ENCODE data around the gene LAMC3. TPM values are rescaled to one million over a fixed set of nuclear protein-coding genes. Genes with fewer than 3 reads are reported as not detected.
"Not testable (repeated sequence)": the region's sequence is repeated elsewhere in the genome, so short reads cannot be mapped to it uniquely, and the experiment has no call there.

LAMC3 gene
- total RNA-seq, 2 donors from 2014 or later, result 0.55 to 156 TPM

- TF ChIP-seq POLR2A (IDR thresholded peaks at IDR 0.05), result no peak
- no peak for TF ChIP-seq POLR2AphosphoS5 (IDR thresholded peaks at IDR 0.05)
- TF ChIP-seq, protein P1, sequence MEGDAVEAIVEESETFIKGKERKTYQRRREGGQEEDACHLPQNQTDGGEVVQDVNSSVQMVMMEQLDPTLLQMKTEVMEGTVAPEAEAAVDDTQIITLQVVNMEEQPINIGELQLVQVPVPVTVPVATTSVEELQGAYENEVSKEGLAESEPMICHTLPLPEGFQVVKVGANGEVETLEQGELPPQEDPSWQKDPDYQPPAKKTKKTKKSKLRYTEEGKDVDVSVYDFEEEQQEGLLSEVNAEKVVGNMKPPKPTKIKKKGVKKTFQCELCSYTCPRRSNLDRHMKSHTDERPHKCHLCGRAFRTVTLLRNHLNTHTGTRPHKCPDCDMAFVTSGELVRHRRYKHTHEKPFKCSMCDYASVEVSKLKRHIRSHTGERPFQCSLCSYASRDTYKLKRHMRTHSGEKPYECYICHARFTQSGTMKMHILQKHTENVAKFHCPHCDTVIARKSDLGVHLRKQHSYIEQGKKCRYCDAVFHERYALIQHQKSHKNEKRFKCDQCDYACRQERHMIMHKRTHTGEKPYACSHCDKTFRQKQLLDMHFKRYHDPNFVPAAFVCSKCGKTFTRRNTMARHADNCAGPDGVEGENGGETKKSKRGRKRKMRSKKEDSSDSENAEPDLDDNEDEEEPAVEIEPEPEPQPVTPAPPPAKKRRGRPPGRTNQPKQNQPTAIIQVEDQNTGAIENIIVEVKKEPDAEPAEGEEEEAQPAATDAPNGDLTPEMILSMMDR (IDR thresholded peaks at IDR 0.05), result no peak
- intact Hi-C loops (cut with DNase I), result no loop called here
- H3K36me3 ChIP-seq, result no peaks in the 10 kb centered on the region
- no peaks in the 10 kb centered on the region for H3K4me1 ChIP-seq (replicated peaks)
- H3K27me3 ChIP-seq (replicated peaks; ENCODE audit: insufficient read depth), result no peaks in the 10 kb centered on the region
- no peak overlapping the region for H3K27ac ChIP-seq
- 84% methylated on average over 7 of the region's 8 CpGs for WGBS
- DNase-seq (ENCODE audit: low spot score), result no peak
- H3K9me3 ChIP-seq, result no peaks in the 10 kb centered on the region
- no peak overlapping the region for H3K4me3 ChIP-seq
Observed at GRCh38 chr9:131097948-131098278, 88.9 kb downstream of the LAMC3 start.

GRCh38 chr9:131098391-131099101, 89.6 kb downstream of the LAMC3 start:
- intact Hi-C loops (cut with DNase I), result no loop called here
- TF ChIP-seq, protein P1 (IDR thresholded peaks at IDR 0.05), result no peak
- TF ChIP-seq POLR2AphosphoS5 (IDR thresholded peaks at IDR 0.05), result no peak
- TF ChIP-seq POLR2A (IDR thresholded peaks at IDR 0.05), result no peak
- Histone ChIP-seq H3K4me3 (no peak overlapping the region), H3K27me3 (replicated peaks; ENCODE audit: insufficient read depth) (no peaks in the 10 kb centered on the region), H3K9me3 (no peaks in the 10 kb centered on the region), H3K36me3 (no peaks in the 10 kb centered on the region), H3K27ac (no peak overlapping the region), H3K4me1 (replicated peaks) (no peaks in the 10 kb centered on the region)
- 82% methylated on average over 13 of the region's 13 CpGs for WGBS
- no peak for DNase-seq (ENCODE audit: low spot score)

DNA sequence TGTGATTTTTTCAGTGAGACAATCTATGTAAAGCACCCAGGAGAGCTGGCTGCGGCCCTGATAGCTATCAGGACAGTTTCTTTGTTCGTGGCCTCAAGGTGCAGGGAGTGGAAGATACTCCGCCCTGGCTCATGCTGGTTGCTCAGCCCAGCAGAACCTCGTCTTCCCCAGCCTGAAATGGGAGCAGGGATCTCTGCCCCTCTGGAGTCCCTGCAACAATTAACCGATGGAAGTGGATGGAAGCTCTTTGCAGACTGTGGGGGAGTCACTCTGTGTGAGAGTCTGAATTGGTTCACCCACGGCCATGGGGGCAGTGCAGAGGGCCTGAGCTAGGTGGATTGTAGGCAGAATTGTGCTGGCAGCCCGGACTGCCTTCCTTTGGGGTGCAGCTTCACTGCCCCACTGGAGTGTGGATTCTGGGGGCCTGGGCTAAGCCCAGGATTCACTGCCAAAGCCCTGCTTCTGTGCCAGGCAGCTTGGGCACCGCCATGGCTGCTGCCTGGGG, 90.2 kb downstream of the LAMC3 start:
- no peak for DNase-seq (ENCODE audit: low spot score)
- no peak for TF ChIP-seq POLR2AphosphoS5 (IDR thresholded peaks at IDR 0.05)
- TF ChIP-seq, protein P1 (IDR thresholded peaks at IDR 0.05), result no peak
- TF ChIP-seq POLR2A (IDR thresholded peaks at IDR 0.05), result no peak
- intact Hi-C loops (cut with DNase I), result no loop called here
- Histone ChIP-seq H3K4me1 (replicated peaks) (no peaks in the 10 kb centered on the region), H3K4me3 (no peak overlapping the region), H3K27ac (no peak overlapping the region), H3K36me3 (no peaks in the 10 kb centered on the region), H3K27me3 (replicated peaks; ENCODE audit: insufficient read depth) (no peaks in the 10 kb centered on the region), H3K9me3 (no peaks in the 10 kb centered on the region)
- 86% methylated on average over 8 of the region's 8 CpGs for WGBS

DNA sequence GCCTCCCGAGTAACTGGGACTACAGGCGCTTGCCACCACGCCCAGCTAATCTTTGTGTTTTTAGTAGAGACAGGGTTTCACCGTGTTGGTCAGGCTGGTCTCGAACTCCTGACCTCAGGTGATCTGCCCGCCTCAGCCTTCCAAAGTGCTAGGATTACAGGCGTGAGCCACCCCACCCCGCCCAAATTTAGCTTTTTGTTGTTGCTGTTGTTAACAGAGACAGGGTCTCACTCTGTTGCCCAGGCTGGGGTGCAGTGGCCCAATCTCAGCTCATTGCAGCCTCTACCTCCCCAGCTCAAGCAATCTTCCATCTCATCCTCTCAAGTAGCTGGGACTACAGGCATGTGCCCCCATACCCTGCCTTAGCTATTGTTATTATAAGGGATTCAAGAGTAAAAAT, 90.9 kb downstream of the LAMC3 start:
- H3K4me1 ChIP-seq (replicated peaks), result not testable (repeated sequence)

DNA sequence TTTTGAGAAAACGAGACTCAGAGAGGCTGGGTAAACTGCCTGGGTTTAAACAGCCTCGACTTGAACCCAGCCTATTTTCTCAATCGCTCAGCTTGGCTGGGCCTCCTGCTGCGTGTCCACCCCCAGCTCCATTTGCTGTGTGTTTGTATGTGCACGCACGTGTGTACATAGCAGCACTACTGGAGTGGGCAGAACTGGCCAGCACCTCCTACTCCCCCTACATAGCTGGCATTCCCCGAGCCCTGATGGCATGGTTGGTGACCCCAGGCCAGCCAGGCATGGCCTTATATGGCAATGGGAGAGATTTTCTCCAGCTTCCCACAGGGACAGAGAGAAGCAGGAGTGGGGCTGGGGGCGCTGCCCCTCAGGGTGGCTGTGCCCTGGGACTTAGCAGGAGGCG, 91.5 kb downstream of the LAMC3 start:
- no peak for TF ChIP-seq POLR2A (IDR thresholded peaks at IDR 0.05)
- TF ChIP-seq, protein P1 (IDR thresholded peaks at IDR 0.05), result no peak
- no peak for TF ChIP-seq POLR2AphosphoS5 (IDR thresholded peaks at IDR 0.05)
- no peak overlapping the region for H3K4me3 ChIP-seq
- H3K9me3 ChIP-seq, result no peaks in the 10 kb centered on the region
- no peaks in the 10 kb centered on the region for H3K27me3 ChIP-seq (replicated peaks; ENCODE audit: insufficient read depth)
- H3K27ac ChIP-seq, result no peak overlapping the region
- WGBS, result 83% methylated on average over 9 of the region's 9 CpGs
- intact Hi-C loops (cut with DNase I), result no loop called here
- H3K36me3 ChIP-seq, result no peaks in the 10 kb centered on the region
- DNase-seq (ENCODE audit: low spot score), result no peak
- no peaks in the 10 kb centered on the region for H3K4me1 ChIP-seq (replicated peaks)

More for the DNA sequence above, 90.9 kb downstream of the LAMC3 start:
- intact Hi-C loops (cut with DNase I); DNase-seq (ENCODE audit: low spot score); H3K36me3 ChIP-seq; H3K27me3 ChIP-seq (replicated peaks; ENCODE audit: insufficient read depth); H3K4me3 ChIP-seq; H3K27ac ChIP-seq; H3K9me3 ChIP-seq: not testable (repeated sequence)
- WGBS, result 98% methylated on average over 8 of the region's 8 CpGs

Data from prostate gland (tissue), 2 donors.